ENCODE results near the gene ZNF287. TPM values are rescaled to one million over a fixed set of nuclear protein-coding genes. Genes with fewer than 3 reads are reported as not detected.
"Not testable (repeated sequence)": the region's sequence is repeated elsewhere in the genome, so short reads cannot be mapped to it uniquely, and the experiment has no call there.

The ZNF287 gene
- total and polyA plus RNA-seq, 12 donors = 4.0 to 32.0 (median 11.4) TPM

DNA sequence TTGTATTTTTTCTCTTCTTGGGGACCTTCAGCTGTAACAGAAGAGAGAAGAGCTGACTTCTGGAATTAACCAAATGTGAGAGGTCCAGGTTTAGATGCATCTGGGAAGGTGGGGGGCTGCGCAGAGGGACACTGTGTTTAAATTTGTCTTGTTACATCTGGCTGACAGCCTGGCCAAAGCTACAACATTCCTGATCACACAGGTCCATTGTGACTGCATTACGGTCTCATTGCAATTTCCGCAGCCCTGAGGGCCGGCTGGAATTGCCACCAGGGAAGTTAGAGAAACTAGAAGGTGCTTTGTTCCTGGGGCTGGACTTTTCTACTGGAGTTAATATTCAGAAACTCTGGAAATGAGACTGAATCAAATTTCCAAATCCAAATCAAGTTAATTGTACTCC is 39.1 kb downstream of the ZNF287 start:
- ATAC-seq (no peak), DNase-seq (no peak)
- TF ChIP-seq CTCF (IDR thresholded peaks at IDR 0.05) = no peak
- Histone ChIP-seq H3K27ac (no peak overlapping the region), H3K4me1 (peaks cover 0 to 2% (median 0%) of the 10 kb centered on the region in 9 donors), H3K36me3 (no peaks in the 10 kb centered on the region), H3K4me3 (no peak overlapping the region), H3K27me3 (peaks cover 0 to 19% (median 8%) of the 10 kb centered on the region in 7 donors), H3K9me3 (no peaks in the 10 kb centered on the region)
- 74 to 75% methylated on average over 4 of the region's 4 CpGs for WGBS, 2 donors
- intact Hi-C loops (cut with DNase I) = loop anchor here in 3 of 10 donors (10.0 kb wide), 3 partner anchors 55 to 465 kb away; no protein-coding TSS in a partner anchor

DNA sequence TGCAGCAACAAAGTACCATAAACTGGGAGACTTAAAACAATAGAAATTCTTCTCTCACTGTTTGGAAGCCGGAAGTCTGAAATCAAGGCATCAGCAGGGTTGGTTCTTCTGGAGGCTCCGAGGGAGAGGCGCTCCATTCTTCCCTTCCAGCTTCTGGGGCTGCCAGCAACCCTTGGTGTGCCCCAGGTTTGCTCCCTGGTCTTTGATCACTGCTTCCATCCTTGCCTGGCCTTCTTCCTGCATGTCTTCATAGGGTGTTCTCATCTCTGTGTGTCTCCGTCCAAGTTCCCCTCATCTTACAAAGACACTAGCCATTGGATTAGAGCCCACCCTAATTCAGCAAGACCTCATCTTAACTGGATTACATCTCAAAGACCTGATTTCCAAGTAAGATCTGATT is 41.7 kb downstream of the ZNF287 start:
- DNase-seq = no peak
- intact Hi-C loops (cut with DNase I) = loop anchor here in 1 of 10 donors (10.0 kb wide), 1 partner anchor 162 kb away; no protein-coding TSS in a partner anchor
- Histone ChIP-seq H3K27ac (no peak overlapping the region), H3K9me3 (no peaks in the 10 kb centered on the region), H3K36me3 (no peaks in the 10 kb centered on the region), H3K27me3 (peaks cover 0 to 19% (median 8%) of the 10 kb centered on the region in 7 donors), H3K4me1 (no peaks in the 10 kb centered on the region), H3K4me3 (no peak overlapping the region)
- TF ChIP-seq CTCF (IDR thresholded peaks at IDR 0.05) = no peak
- no peak for ATAC-seq
- WGBS, 2 donors = 68 to 82% methylated on average over 4 of the region's 4 CpGs

DNA sequence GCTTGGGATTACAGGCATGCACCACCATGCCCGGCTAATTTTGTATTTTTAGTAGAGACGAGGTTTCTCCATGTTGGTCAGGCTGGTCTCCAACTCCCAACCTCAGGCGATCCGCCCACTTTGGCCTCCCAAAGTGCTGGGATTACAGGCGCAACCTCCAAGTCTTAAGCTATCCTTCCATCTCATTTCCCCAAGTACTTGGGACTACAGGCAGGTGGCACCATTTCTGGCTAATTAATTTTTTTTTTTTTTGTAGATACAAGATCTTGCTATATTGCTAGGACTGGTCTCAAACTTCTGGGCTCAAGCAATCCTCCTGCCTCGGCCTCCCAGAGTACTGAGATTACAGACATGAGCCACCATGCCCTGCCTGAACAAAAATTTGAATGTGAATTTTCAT is 43.4 kb downstream of the ZNF287 start:
- not testable (repeated sequence) for H3K27ac ChIP-seq, H3K36me3 ChIP-seq, H3K4me1 ChIP-seq, DNase-seq, ATAC-seq, H3K4me3 ChIP-seq, H3K9me3 ChIP-seq
- H3K27me3 ChIP-seq = peaks cover 0 to 15% (median 0%) of the 10 kb centered on the region in 7 donors
- intact Hi-C loops (cut with DNase I) = loop anchor here in 1 of 10 donors (10.0 kb wide), 1 partner anchor 161 kb away; no protein-coding TSS in a partner anchor
- WGBS, 2 donors = 87 to 89% methylated on average over 6 of the region's 6 CpGs

DNA sequence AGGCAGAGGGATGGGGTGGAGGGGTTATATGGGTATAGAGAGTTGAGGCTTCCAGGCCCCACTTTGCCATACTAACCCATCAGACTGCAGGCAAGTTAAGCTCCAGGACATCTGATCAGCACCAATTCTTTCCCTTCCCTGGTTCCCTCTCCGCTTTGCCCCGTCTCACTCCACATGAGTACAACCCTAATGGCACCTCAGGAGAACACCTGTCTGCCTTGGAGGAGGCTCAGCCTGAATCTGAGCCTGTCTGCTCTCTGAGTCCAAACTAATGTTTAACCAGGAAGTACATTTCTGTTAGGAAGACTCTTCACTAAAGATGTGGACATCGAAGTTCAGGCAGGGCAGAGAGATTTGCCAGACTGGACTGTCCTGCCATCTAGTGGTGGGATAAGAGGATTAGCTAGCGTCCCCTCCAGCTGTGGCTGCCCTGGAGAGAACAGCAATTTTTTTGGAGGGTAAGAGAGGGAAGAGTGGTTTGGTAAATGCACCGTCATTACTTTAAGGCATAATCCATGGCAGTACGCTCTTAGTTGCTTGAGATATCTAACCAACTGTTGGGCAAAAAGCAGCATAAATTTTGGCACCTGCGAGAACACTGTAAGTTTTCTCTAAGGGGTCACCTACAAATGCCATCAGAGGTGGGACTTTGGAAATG is 47.8 kb downstream of the ZNF287 start:
- TF ChIP-seq CTCF (IDR thresholded peaks at IDR 0.05) = peak; percentile 83 to 95 (median 93)
- H3K27me3 ChIP-seq = peaks cover 0 to 4% (median 0%) of the 10 kb centered on the region in 7 donors
- H3K9me3 ChIP-seq = no peaks in the 10 kb centered on the region
- peak; percentile 32 to 84 for DNase-seq
- no peaks in the 10 kb centered on the region for H3K36me3 ChIP-seq
- intact Hi-C loops (cut with DNase I) = loop anchor here (1.0 to 10.0 kb wide), 8 partner anchors 68 to 159 kb away; no protein-coding TSS in a partner anchor
- ATAC-seq = peak; percentile 87 to 95 (median 92)
- 29 to 36% methylated on average over 7 of the region's 7 CpGs for WGBS, 2 donors
- H3K4me1 ChIP-seq = peaks cover 0 to 18% (median 10%) of the 10 kb centered on the region in 9 donors
- no peak overlapping the region for H3K4me3 ChIP-seq
- no peak overlapping the region for H3K27ac ChIP-seq

- DNase-seq (no peak), ATAC-seq (no peak)
- Histone ChIP-seq H3K9me3 (no peaks in the 10 kb centered on the region), H3K4me1 (peaks cover 0 to 24% (median 12%) of the 10 kb centered on the region in 9 donors), H3K4me3 (no peak overlapping the region), H3K27me3 (peaks cover 0 to 4% (median 0%) of the 10 kb centered on the region in 7 donors), H3K27ac (no peak overlapping the region), H3K36me3 (no peaks in the 10 kb centered on the region)
- intact Hi-C loops (cut with DNase I) = loop anchor here in 3 of 10 donors (5.0 kb wide), 3 partner anchors 62 to 137 kb away; partner anchors contain the start of gene UBB (in 1 of the 3)
- TF ChIP-seq CTCF (IDR thresholded peaks at IDR 0.05) = no peak
Measured at GRCh38 chr17:16519021-16519420, 50.0 kb downstream of the ZNF287 start.

Measured in heart right ventricle (tissue), 16 donors.